Measurements from ENCODE around the gene RBFOX1. TPM values are rescaled to one million over a fixed set of nuclear protein-coding genes. Genes with fewer than 3 reads are reported as not detected.

RBFOX1 gene
- polyA plus RNA-seq, 1 donor from 2014 or later = 56.8 TPM

DNA sequence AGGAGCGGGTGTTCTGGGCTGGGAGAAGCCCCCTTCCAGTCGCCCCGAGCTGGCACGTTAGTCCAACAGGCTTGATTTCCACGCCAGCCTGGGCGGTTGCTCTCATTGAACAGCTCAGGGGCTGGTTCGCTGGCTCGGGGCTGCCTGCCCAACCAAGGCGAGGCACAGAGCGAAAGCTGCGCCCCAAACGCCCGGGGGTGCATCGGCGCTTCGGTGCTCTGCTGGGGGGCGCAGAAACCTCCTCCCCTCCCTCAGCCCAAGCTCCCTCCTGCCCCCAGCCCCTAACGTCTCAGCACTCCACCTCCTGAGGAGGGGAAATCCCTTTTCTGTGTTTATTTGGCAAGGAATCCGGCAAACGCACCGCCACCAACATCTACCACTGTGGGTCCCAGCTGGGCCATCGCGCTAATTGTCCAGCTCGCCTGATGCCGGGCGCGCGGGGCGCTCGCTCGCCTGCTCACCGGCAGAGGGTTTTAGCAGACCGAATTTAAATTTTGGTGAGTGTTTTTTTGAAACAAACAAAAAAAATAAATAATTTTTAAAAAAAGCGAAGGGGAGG is 29.5 kb upstream of the RBFOX1 start:
- Histone ChIP-seq H3K27me3 (ENCODE audit: insufficient read depth, low read depth, low read length) (peaks cover 62% of the 10 kb centered on the region), H3K9me2 (ENCODE audit: insufficient read depth, low read length) (no peaks in the 10 kb centered on the region), H3K9ac (ENCODE audit: low read length) (no peak overlapping the region), H3K4me3 (ENCODE audit: low read length) (peak overlapping the region; percentile 61), H3K36me3 (ENCODE audit: insufficient read depth, low read length) (no peaks in the 10 kb centered on the region), H2AFZ (ENCODE audit: low read depth, low read length) (no peak overlapping the region), H4K20me1 (ENCODE audit: insufficient read depth) (no peaks in the 10 kb centered on the region), H3K79me2 (replicated peaks; ENCODE audit: insufficient read depth, low read length) (peaks cover 3% of the 10 kb centered on the region), H3K9me3 (ENCODE audit: low read length) (no peaks in the 10 kb centered on the region), H3K27ac (ENCODE audit: low read length) (no peak overlapping the region), H3K4me2 (ENCODE audit: low read length) (no peak overlapping the region), H3F3A (ENCODE audit: insufficient read depth, low read length, poor library complexity, severe bottlenecking) (no peaks in the 10 kb centered on the region)
- TF ChIP-seq POLR2AphosphoS5 (IDR thresholded peaks at IDR 0.05) (peak; percentile 27), EP300 (conservative IDR thresholded peaks at IDR 0.05; ENCODE audit: poor library complexity, severe bottlenecking) (no peak), MXI1 (conservative IDR thresholded peaks at IDR 0.05; ENCODE audit: poor library complexity, severe bottlenecking) (no peak), RAD21 (conservative IDR thresholded peaks at IDR 0.05) (no peak)

DNA sequence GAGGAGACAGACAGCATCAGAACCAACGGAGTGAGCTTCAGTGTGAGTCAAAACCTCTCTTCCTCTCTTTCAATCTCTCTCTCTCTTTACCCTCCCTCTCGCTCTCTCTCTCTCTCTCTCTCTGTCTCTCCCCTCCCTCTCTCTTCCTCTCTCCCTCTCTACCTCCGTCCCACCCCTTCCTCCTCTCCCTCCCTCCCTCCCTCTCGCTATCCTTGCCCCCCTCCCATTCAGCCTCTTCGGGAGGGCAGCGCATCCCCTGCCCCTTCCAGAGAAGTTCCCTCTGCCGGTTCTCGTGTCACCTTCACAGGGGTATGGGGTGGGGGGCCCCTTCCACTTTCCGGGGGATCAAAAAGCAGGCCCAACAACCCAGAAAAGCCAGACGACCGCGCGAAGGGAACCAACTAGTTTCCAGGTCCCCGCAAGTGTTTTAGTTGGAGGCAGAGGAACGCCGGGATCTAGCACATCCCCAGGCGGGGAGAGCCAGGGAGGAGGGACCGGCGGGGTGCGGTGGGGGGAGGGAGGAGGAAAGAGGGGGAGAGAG is 28.9 kb upstream of the RBFOX1 start:
- Histone ChIP-seq H2AFZ (ENCODE audit: low read depth, low read length) (no peak overlapping the region), H3K4me2 (ENCODE audit: low read length) (no peak overlapping the region), H3K36me3 (ENCODE audit: insufficient read depth, low read length) (no peaks in the 10 kb centered on the region), H3K9me2 (ENCODE audit: insufficient read depth, low read length) (no peaks in the 10 kb centered on the region), H3F3A (ENCODE audit: insufficient read depth, low read length, poor library complexity, severe bottlenecking) (no peaks in the 10 kb centered on the region), H3K27me3 (ENCODE audit: insufficient read depth, low read depth, low read length) (peaks cover 62% of the 10 kb centered on the region), H3K79me2 (replicated peaks; ENCODE audit: insufficient read depth, low read length) (peaks cover 3% of the 10 kb centered on the region), H4K20me1 (ENCODE audit: insufficient read depth) (no peaks in the 10 kb centered on the region), H3K9me3 (ENCODE audit: low read length) (no peaks in the 10 kb centered on the region), H3K9ac (ENCODE audit: low read length) (peak overlapping the region; percentile 25), H3K4me3 (ENCODE audit: low read length) (peak overlapping the region; percentile 61), H3K27ac (ENCODE audit: low read length) (no peak overlapping the region)
- TF ChIP-seq REST (IDR thresholded peaks at IDR 0.05; ENCODE audit: borderline replicate concordance) (no peak), EP300 (conservative IDR thresholded peaks at IDR 0.05; ENCODE audit: poor library complexity, severe bottlenecking) (no peak)

- H3K27ac ChIP-seq (ENCODE audit: low read length) = no peak overlapping the region
- peak; percentile 6 for TF ChIP-seq POLR2AphosphoS5 (IDR thresholded peaks at IDR 0.05)
- TF ChIP-seq MXI1 (conservative IDR thresholded peaks at IDR 0.05; ENCODE audit: poor library complexity, severe bottlenecking) = no peak
Measured at GRCh38 chr16:7304279-7304678, 28.4 kb upstream of the RBFOX1 start.

More at GRCh38 chr16:7304279-7304678, 28.4 kb upstream of the RBFOX1 start:
- no peaks in the 10 kb centered on the region for H3K36me3 ChIP-seq (ENCODE audit: insufficient read depth, low read length)
- no peaks in the 10 kb centered on the region for H3F3A ChIP-seq (ENCODE audit: insufficient read depth, low read length, poor library complexity, severe bottlenecking)
- no peaks in the 10 kb centered on the region for H3K9me3 ChIP-seq (ENCODE audit: low read length)
- H3K4me2 ChIP-seq (ENCODE audit: low read length) = peak overlapping the region; percentile 36
- no peak overlapping the region for H2AFZ ChIP-seq (ENCODE audit: low read depth, low read length)
- peaks cover 3% of the 10 kb centered on the region for H3K79me2 ChIP-seq (replicated peaks; ENCODE audit: insufficient read depth, low read length)
- no peaks in the 10 kb centered on the region for H3K9me2 ChIP-seq (ENCODE audit: insufficient read depth, low read length)
- no peaks in the 10 kb centered on the region for H4K20me1 ChIP-seq (ENCODE audit: insufficient read depth)
- peaks cover 62% of the 10 kb centered on the region for H3K27me3 ChIP-seq (ENCODE audit: insufficient read depth, low read depth, low read length)
- H3K4me3 ChIP-seq (ENCODE audit: low read length) = peak overlapping the region; percentile 61
- H3K9ac ChIP-seq (ENCODE audit: low read length) = peak overlapping the region; percentile 25
